A549 (cell line): Measurements from ENCODE around the gene WBP2. TPM values are rescaled to one million over a fixed set of nuclear protein-coding genes. Genes with fewer than 3 reads are reported as not detected.

Experiments
- ATAC-seq, 2 experiments: fragments of 200-7000 bp in 1 of 2; fragments of >200 bp in 1 of 2; cut with Nextera tagmentation in 1 of 2; cut with Tn5 transposase in 1 of 2; 3 replicates each; pipeline versions ENCODE4 v1.8.0 to v1.9.1; 2018 to 2020; ENCODE audit warnings: mild to moderate bottlenecking in 1 of 2, moderate library complexity in 1 of 2
- CTCF ChIA-PET: fragments of 300-600 bp; sonication (Branson Sonifier 250); formaldehyde crosslinking; extraction: SDS; loops from one replicate; lab custom pipeline; 2021; ENCODE audit warnings: antibody characterized with exemption, inconsistent platforms; lab: Yijun Ruan, JAX
- POLR2A ChIA-PET: fragments of 350-600 bp; formaldehyde crosslinking; extraction: SDS; loops from one replicate; lab custom pipeline; 2021; ENCODE audit warnings: antibody characterized with exemption, inconsistent platforms; lab: Yijun Ruan, JAX
- DNase-seq, 2 experiments: peaks; one replicate each; pipeline versions ENCODE4 v3.0.0 to v3.0.0-alpha.2; 2011 to 2016; ENCODE audit warnings: low read depth in 1 of 2, low spot score in 1 of 2
- FAIRE-seq: peaks from 2 replicates; lab custom pipeline; 2011; peaks lifted over from hg19 to GRCh38; lab: Jason Lieb, UNC
- H3K27ac ChIP-seq, 2 experiments: fragments of >200 bp; sonication (Bioruptor Twin); formaldehyde crosslinking; 3 replicates each; pipeline ENCODE4 v1.5.1; 2016 to 2017
- H3K4me1 ChIP-seq: fragments of >200 bp; sonication (Bioruptor Twin); formaldehyde crosslinking; 3 replicates; pipeline ENCODE4 v1.6.1; 2016
- H3K4me2 ChIP-seq: fragments of >200 bp; sonication (Bioruptor Twin); formaldehyde crosslinking; 3 replicates; pipeline ENCODE4 v1.6.1; 2016
- H3K4me3 ChIP-seq: fragments of >200 bp; sonication (Bioruptor Twin); formaldehyde crosslinking; 3 replicates; pipeline ENCODE4 v1.5.1; 2016
- H3K9me3 ChIP-seq: fragments of >200 bp; sonication (Bioruptor Twin); formaldehyde crosslinking; 3 replicates; pipeline ENCODE4 v1.6.1; 2016
- CBX2 ChIP-seq: fragments of 200-600 bp; sonication (generic); IDR thresholded peaks from 2 replicates; pipeline ENCODE4 v1.6.1; 2016; ENCODE audit warnings: low read depth, mild to moderate bottlenecking, borderline replicate concordance
- CEBPB ChIP-seq, 2 experiments: fragments of >200 bp in 1 of 2; sonication (Bioruptor Twin) in 1 of 2; formaldehyde crosslinking in 1 of 2; IDR thresholded peaks; 2 replicates each; pipeline ENCODE4 v1.6.1; 2012 to 2016
- CHD2 ChIP-seq: fragments of 150-350 bp; IDR thresholded peaks from 2 replicates; pipeline ENCODE4 v1.6.1; 2014; ENCODE audit warnings: low read length; ENCODE audit not compliant: partially characterized antibody
- CTCF ChIP-seq: fragments of >200 bp; sonication (Bioruptor Twin); formaldehyde crosslinking; IDR thresholded peaks from 3 replicates; pipeline ENCODE4 v1.5.1; 2016
- EHMT2 ChIP-seq: fragments of 200-600 bp; sonication (generic); IDR thresholded peaks from 2 replicates; pipeline ENCODE4 v1.6.1; 2016; ENCODE audit warnings: antibody characterized with exemption, low read depth, mild to moderate bottlenecking, moderate library complexity
- EP300 ChIP-seq, 2 experiments: fragments of >200 bp; sonication (Bioruptor Twin); formaldehyde crosslinking; IDR thresholded peaks; 2 replicates in 1 of 2; 3 replicates in 1 of 2; pipeline ENCODE4 v1.6.1; 2016 to 2017
- ESRRA ChIP-seq: fragments of 150-350 bp; IDR thresholded peaks from 2 replicates; pipeline ENCODE4 v1.6.1; 2014; ENCODE audit warnings: mild to moderate bottlenecking, low read length, borderline replicate concordance
- FOSB ChIP-seq: fragments of 250-450 bp; sonication (Bioruptor Pico); IDR thresholded peaks from 2 replicates; pipeline ENCODE4 v1.5.0; 2020; ENCODE audit warnings: mild to moderate bottlenecking, moderate library complexity
- HEYL ChIP-seq: fragments of 250-450 bp; sonication (Bioruptor Pico); IDR thresholded peaks from 2 replicates; pipeline ENCODE4 v1.8.0; 2021; ENCODE audit warnings: mild to moderate bottlenecking, moderate library complexity
- HMGXB4 ChIP-seq: fragments of 250-450 bp; sonication (Bioruptor Pico); IDR thresholded peaks from 2 replicates; pipeline ENCODE4 v1.5.0; 2021; ENCODE audit warnings: mild to moderate bottlenecking, moderate library complexity, borderline replicate concordance
- HOXB13 ChIP-seq: fragments of 250-450 bp; sonication (Bioruptor Pico); IDR thresholded peaks from 2 replicates; pipeline ENCODE4 v1.5.0; 2020; ENCODE audit warnings: low read depth, mild to moderate bottlenecking, moderate library complexity
- KDM5A ChIP-seq: fragments of 200-600 bp; sonication (generic); IDR thresholded peaks from 2 replicates; pipeline ENCODE4 v1.6.1; 2016; ENCODE audit warnings: antibody characterized with exemption, mild to moderate bottlenecking
- NPAS2 ChIP-seq: fragments of 250-450 bp; sonication (Bioruptor Pico); IDR thresholded peaks from 2 replicates; pipeline ENCODE4 v1.8.0; 2022; ENCODE audit warnings: mild to moderate bottlenecking, moderate library complexity, borderline replicate concordance
- NR3C1 ChIP-seq: fragments of >200 bp; sonication (Bioruptor Twin); formaldehyde crosslinking; IDR thresholded peaks from 3 replicates; pipeline ENCODE4 v1.6.1; 2017
- POLR2A ChIP-seq: IDR thresholded peaks from 2 replicates; pipeline ENCODE4 v1.6.1; 2012; ENCODE audit warnings: mild to moderate bottlenecking, low read length
- SREBF2 ChIP-seq: fragments of 450-650 bp; IDR thresholded peaks from 2 replicates; pipeline ENCODE4 v1.6.1; 2014; ENCODE audit warnings: mild to moderate bottlenecking, moderate library complexity
- TP53 ChIP-seq: fragments of 250-450 bp; sonication (Bioruptor Pico); IDR thresholded peaks from 2 replicates; pipeline ENCODE4 v1.5.0; 2021; ENCODE audit warnings: mild to moderate bottlenecking, moderate library complexity
- USF2 ChIP-seq: fragments of 450-650 bp; IDR thresholded peaks from 2 replicates; pipeline ENCODE4 v1.6.1; 2014; ENCODE audit warnings: antibody characterized with exemption
- ZC3H11A ChIP-seq: fragments of 450-650 bp; IDR thresholded peaks from 2 replicates; pipeline ENCODE4 v1.6.1; 2014; ENCODE audit warnings: antibody characterized with exemption, mild to moderate bottlenecking
- WGBS: methylation state at CpG from one replicate; pipeline ENCODE4 v1.1.6; 2017; ENCODE audit errors: missing lambda C conversion rate; 5-methylcytosine and 5-hydroxymethylcytosine counted together
- polyA plus RNA-seq, 4 experiments: library from polyadenylated mRNA; depleted of rRNA in 3 of 4; stranded (reverse); fragments of >200 nt; fragmentation: RNase III in 1 of 4; extraction: RNeasy Plus Mini Kit Qiagen cat#74134 plus additional on column Dnase treatment in 1 of 4; gene quantifications; 2 replicates in 3 of 4; 3 replicates in 1 of 4; pipeline ENCODE4 v1.2.3, GENCODE V29; 2011 to 2017
- TF ChIP-seq, protein P1 (sequence below): IDR thresholded peaks from 2 replicates; pipeline ENCODE4 v1.6.1; 2012
- TF ChIP-seq, protein P2 (sequence below): fragments of 250-450 bp; sonication (Bioruptor Pico); IDR thresholded peaks from 2 replicates; pipeline ENCODE4 v1.5.0; 2020; ENCODE audit warnings: low read depth, mild to moderate bottlenecking, moderate library complexity

WBP2 gene
- polyA plus RNA-seq, 2 of the 4 experiments (the other 2 are of a cell fraction), result 39.7 to 131 TPM

GRCh38 chr17:75808905-75809621 lies 46.1 kb downstream of the WBP2 start (continued):
- TF ChIP-seq EHMT2, result no peak

GRCh38 chr17:75808549-75808904 lies 46.6 kb downstream of the WBP2 start:
- ChIA-PET POLR2A (no interaction called here), CTCF (interaction anchor here (0.9 to 9.2 kb wide), 5 partner anchors 10 to 40 kb away, joined by 3 to 62 read pairs (median 4); no protein-coding TSS in a partner anchor)
- TF ChIP-seq, protein P1, sequence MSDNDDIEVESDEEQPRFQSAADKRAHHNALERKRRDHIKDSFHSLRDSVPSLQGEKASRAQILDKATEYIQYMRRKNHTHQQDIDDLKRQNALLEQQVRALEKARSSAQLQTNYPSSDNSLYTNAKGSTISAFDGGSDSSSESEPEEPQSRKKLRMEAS, result no peak
- TF ChIP-seq EP300 (IDR thresholded peaks at IDR 0.05), result no peak
- no peak for TF ChIP-seq FOSB (CRISPR knock-in tag)
- TF ChIP-seq ESRRA, result no peak
- TF ChIP-seq HOXB13 (CRISPR knock-in tag), result no peak
- no peak for TF ChIP-seq NPAS2
- TF ChIP-seq CTCF, result no peak
- no peak for TF ChIP-seq NR3C1
- ATAC-seq (no peak), DNase-seq (no peak), FAIRE-seq (no peak)
- WGBS, result 75% methylated on average over 4 of the region's 4 CpGs
- no peak overlapping the region for H3K4me3 ChIP-seq
- no peaks in the 10 kb centered on the region for H3K9me3 ChIP-seq
- no peak overlapping the region for H3K4me2 ChIP-seq
- no peaks in the 10 kb centered on the region for H3K4me1 ChIP-seq
- H3K27ac ChIP-seq, result no peak overlapping the region

DNA sequence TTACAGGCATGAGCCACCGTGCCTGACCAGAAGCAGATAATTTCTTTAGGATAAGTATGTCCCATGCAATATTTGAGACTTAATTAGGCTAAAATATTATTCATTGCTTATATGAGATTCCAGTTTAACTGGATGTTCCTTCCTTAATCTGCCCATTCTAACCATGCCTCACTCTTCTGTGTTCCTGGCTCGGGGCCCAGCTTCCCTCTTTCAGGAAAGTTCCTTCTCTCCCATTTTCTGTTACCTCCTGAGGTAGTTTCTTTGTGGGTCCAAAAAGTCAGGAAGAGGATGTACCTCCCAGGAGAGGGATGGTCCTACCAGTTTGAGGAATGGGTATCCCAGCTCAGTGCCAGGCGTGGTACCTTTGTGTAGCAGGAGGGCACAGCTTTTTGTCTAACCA lies 47.3 kb downstream of the WBP2 start:
- WGBS, result 95% methylated on average over 3 of the region's 3 CpGs
- no peak for DNase-seq
- H3K4me3 ChIP-seq, result no peak overlapping the region
- ATAC-seq, result no peak
- ChIA-PET CTCF (interaction anchor here (1.0 to 9.2 kb wide), 4 partner anchors 11 to 41 kb away, joined by 3 to 62 read pairs (median 9); no protein-coding TSS in a partner anchor), POLR2A (interaction anchor here (1.9 kb wide), 1 partner anchor 28 kb away, joined by 6 read pairs; no protein-coding TSS in a partner anchor)
- H3K4me1 ChIP-seq, result no peaks in the 10 kb centered on the region
- H3K4me2 ChIP-seq, result no peak overlapping the region
- FAIRE-seq, result no peak
- no peaks in the 10 kb centered on the region for H3K9me3 ChIP-seq
- no peak overlapping the region for H3K27ac ChIP-seq
- TF ChIP-seq CBX2, result no peak
- TF ChIP-seq HEYL, result no peak
- TF ChIP-seq SREBF2, result no peak
- TF ChIP-seq, protein P2, sequence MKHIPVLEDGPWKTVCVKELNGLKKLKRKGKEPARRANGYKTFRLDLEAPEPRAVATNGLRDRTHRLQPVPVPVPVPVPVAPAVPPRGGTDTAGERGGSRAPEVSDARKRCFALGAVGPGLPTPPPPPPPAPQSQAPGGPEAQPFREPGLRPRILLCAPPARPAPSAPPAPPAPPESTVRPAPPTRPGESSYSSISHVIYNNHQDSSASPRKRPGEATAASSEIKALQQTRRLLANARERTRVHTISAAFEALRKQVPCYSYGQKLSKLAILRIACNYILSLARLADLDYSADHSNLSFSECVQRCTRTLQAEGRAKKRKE (CRISPR knock-in tag), result no peak
- no peak for TF ChIP-seq TP53 (CRISPR knock-in tag)
- TF ChIP-seq KDM5A, result no peak
- no peak for TF ChIP-seq CHD2
- TF ChIP-seq ESRRA, result no peak

DNA sequence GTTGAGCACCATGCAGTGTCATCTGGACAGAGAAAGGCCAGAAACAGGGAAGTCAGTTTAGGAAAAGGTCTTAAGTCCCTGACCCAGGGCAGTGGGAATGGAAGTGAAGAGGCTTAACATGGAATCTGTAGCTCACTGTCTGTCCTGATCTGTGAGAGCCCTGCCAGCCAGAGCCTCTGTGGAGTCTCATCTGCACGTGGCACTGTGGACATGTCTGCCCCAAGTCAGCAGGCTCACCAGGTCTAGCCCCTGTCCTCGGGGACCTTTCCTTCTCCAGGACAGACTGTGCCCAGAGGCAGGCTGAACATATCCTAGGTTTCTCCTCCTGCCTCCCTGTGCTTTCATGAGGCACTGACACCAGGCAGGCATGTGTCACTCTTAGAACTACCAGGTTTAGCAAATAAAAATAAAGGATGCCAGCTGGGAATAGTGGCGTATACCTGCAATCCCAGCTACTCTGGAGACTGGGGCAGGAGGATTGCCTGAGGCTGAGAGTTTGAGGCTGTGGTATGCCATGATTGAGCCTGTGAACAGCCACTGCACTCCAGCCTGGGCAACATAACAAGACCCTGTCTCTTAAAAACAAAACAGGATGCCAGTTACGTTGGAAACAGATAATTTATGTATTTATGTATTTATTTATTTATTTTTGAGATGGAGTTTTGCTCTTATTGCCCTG lies 48.2 kb downstream of the WBP2 start:
- Histone ChIP-seq H3K27ac (no peak overlapping the region), H3K9me3 (no peaks in the 10 kb centered on the region), H3K4me1 (no peaks in the 10 kb centered on the region), H3K4me2 (no peak overlapping the region), H3K4me3 (no peak overlapping the region)
- FAIRE-seq, result no peak
- no peak for DNase-seq
- CTCF ChIA-PET, result interaction anchor here (0.6 to 9.2 kb wide), 11 partner anchors 9 to 395 kb away, joined by 3 to 62 read pairs (median 5); no protein-coding TSS in a partner anchor
- 86% methylated on average over 4 of the region's 4 CpGs for WGBS
- POLR2A ChIA-PET, result interaction anchor here (1.9 kb wide), 1 partner anchor 27 kb away, joined by 6 read pairs; no protein-coding TSS in a partner anchor
- ATAC-seq, result peak; percentile 15 to 30; a peak in 4 of 6 replicates
- TF ChIP-seq USF2 (no peak), NPAS2 (no peak), HOXB13 (CRISPR knock-in tag) (no peak), SREBF2 (no peak), HMGXB4 (CRISPR knock-in tag) (no peak), CEBPB (IDR thresholded peaks at IDR 0.05) (no peak), KDM5A (no peak), POLR2A (no peak), ZC3H11A (no peak)
